K562 treated with DMSO at 1 percent for 4 hours (cell line): ENCODE data around the gene PAX8. TPM values are rescaled to one million over a fixed set of nuclear protein-coding genes. Genes with fewer than 3 reads are reported as not detected.

Experiments used
- total RNA-seq: library from RNA; unstranded; fragments of 300-600 nt; gene quantifications from 2 replicates; pipeline ENCODE4 v1.2.3, GENCODE V29; 2022; ENCODE audit not compliant: insufficient read depth

Gene PAX8
- 1.1 and 1.5 TPM in 2 replicates for total RNA-seq

GRCh38 chr2:113278742-113279139 is at the start of gene PAX8:
TSS of gene PAX8 (minus strand) at chr2:113278921. CDS start at chr2:113278394, 527 bp downstream.

GRCh38 chr2:113173542-113174375 is 105.0 kb downstream of the PAX8 start, which contains the start of gene PSD4:
TSS of gene PSD4 (plus strand) at chr2:113173971. CDS start at chr2:113182457, 8,486 bp downstream.

Other genes starting within 250 kb of the PAX8 start
- not detected in 2 replicates for gene IL36B, start 226.1 kb downstream of the PAX8 start, total RNA-seq
- gene IL36RN, start 219.7 kb downstream of the PAX8 start, total RNA-seq, result not detected in 2 replicates
- gene IL1F10, start 211.0 kb downstream of the PAX8 start, total RNA-seq, result not detected in 2 replicates
- gene IL1RN, start 151.3 kb downstream of the PAX8 start, total RNA-seq, result not detected in 2 replicates
- gene PSD4, start 105.0 kb downstream of the PAX8 start, total RNA-seq, result 14.0 and 15.6 TPM in 2 replicates
- 8.1 and 13.1 TPM in 2 replicates for gene ZNG1B, start 158.8 kb upstream of the PAX8 start, total RNA-seq
- 0.83 and 1.2 TPM in 2 replicates for gene FOXD4L1, start 219.7 kb upstream of the PAX8 start, total RNA-seq